Measurements from ENCODE around the gene KDM1B.

The KDM1B gene

DNA sequence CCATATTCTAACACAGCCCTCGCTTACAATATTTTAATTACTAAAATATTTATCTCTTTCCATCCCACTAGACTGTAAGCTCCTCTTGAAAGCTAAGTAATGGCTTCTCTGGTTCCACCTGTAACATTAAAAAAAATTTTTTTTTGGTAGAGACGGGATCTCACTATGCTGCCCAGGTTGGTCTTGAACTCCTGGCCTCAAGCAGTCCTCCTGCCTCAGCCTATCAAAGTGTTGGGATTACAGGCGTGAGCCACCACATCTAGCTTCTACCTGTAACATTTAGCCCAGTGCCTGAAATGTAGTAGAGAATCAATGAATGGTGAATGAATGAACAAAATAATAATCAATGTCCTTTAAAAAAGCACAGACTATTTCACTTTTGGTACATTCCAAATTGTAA, 80.3 kb downstream of the KDM1B start:
- no peak for DNase-seq

DNA sequence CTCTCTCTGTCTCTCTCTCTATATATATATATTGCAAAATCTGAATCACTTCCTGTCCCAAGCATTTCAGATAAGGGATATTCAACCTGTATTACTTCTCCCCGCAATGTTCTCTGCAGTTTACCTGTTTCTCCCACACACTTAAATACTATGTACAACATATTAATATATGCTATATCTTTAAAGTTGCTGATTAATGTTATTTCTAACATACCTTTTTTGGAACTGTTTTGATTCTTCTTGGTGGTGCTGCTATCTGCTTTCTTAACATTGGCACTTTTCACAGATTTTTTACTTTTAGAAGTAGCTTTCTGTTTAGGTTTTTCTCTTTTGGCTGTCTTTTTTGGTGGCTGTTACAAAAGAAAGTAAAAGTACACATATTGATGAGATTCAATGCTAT, 81.9 kb downstream of the KDM1B start:
- no peak for DNase-seq

DNA sequence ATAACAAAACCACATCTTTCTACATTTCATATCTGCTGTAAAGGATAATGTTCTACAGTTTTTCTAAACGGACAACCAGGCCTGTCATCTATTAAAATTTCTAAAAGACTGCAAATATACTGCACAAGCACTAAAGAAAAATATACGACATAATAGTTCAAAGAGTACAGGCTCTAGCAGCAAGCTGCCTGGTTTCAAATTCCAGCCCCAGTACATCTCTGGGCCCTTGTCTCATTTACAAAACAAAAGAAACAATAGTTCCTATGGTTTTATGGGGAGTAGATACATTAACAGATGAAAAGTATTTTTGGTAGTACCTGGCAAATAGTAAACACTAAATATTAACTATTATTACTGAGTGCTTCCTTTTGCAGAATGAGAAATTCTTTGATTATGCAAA, 85.0 kb downstream of the KDM1B start:
- no peak for DNase-seq

DNA sequence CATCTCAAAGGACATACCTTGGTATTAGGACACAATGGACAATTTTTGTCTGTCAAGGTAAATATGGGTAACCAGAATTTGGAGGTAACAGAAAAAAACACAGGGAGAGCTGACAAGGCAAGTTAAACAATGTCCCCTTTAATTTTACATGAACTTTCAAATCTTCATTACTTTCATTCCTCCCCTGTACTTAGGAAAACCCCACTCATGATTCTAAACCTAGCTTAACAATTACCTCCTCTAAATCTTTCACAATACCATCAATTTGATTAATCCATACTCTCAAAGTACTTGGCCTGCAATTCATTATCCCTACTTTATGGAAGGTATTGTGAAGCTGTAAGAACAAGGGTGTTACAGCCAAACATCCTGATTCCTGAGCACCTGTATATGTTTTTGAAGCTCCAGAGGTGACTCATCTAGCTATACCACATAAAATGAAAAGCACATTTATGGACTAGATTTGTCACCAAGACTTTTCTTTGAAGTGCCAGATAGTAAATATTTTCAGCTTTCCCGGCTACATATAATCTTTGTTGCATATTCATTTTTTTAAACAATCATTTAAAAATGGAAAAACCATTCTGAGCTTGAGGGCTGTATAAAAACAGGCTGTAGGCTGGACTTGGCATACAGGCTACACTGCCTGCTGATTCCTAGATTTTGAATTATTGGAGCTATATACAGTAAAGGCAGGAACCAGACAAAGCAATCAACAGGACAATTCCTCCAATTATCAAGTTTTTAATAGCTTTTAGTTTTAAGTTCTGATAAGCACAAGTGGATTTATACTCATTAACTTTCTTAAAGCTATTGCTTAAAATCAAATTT, 86.2 kb downstream of the KDM1B start:
- DNase-seq: no peak

DNA sequence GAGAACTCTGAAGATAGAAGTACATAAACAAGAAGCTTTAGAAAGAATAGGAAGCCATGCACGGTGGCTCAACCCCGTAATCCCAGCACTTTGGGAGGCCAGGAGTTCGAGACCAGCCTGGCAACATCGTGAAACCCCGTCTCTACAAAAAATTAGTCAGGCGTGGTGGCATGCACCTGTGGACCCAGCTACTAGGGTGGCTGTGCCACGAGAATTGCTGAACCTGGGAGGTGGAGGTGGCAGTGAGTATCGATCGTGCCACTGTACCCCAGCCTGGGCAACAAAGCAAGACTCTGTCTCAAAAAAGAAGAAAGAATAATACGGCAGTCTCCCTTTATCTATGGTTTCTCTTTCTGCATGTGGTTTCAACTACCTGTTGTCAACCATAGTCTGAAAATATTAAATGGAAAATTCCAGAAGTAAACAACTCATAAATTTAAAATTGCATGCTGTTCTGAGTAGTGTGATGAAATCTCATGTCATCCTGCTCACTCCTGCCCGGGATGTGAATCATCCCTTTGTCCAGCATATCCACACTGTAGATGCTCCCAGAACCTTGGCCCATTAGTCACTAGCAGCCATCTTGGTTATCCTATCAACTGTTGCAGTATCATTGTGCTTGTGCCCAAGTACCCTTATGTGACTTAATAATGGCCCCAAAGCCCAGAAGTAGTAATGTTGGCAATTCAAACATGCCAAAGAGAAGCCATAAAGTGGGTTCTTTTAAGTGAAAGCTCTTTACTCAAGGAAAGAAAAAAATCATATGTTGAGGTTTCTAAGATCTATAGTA, 87.0 kb downstream of the KDM1B start:
- DNase-seq: no peak

DNA sequence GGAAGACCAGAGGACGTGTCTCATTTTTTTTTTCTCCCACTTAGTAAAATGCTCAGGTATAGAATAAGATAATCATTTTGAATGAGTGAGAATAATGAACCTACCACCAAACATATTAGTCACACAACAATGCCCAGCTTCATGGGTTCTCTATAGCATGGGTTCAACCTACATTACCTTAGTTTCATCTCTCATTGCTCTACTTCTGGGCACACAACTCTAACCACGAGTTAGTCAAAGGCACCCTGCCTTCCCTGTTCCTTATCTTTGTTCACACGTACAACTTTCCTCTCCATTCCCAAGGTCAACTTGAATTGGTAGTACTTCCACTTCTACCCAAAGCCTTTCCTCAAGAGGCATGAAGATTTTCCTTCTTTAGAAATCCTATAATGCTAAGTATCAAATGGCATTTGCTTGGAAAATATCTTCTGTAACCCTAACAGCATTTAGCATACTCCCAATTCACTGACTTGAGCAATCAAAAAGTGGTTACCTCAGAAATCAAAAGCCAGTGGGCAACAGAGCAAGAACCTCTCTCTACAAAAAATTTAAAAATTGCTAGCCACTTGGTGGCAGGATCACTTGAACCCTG, 88.2 kb downstream of the KDM1B start:
- DNase-seq: no peak

DNA sequence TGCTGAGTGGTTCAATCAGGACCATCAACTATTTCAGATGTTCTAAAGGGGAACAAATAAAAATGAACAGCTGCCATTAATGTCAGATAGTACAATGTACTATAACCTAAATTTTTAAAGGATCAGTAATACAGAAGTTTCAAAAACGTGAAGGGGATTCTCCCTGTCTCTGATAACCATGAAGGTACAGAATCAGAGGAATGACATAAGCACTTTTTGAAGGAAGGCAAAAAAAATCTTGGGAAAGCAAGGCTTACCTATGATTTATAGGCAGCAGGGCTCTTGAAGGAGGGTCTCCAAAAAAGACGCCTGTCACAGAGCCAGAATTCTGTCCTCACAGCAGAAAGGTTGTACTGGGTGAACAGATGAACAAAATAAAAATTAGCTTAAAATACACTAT, 89.0 kb downstream of the KDM1B start:
- DNase-seq: no peak

DNA sequence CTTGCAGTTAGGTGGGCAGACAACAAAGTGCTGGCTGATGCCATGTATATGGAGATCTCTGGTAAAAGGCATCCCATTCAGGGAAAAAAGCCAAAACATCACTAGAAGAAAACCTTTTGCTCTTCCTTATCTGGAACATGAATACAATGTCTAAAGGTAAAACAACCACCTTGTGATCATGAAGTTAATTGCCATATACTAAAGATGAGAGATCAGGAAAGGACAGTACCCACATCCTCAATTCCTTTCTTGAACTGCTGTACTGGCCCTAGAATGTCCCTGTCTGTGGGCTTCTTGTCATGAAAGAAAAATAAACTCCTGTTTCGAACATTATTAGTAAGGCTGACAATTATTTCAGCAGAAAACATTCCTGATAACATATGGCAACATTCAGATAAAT, 89.9 kb downstream of the KDM1B start:
- no peak for DNase-seq

DNA sequence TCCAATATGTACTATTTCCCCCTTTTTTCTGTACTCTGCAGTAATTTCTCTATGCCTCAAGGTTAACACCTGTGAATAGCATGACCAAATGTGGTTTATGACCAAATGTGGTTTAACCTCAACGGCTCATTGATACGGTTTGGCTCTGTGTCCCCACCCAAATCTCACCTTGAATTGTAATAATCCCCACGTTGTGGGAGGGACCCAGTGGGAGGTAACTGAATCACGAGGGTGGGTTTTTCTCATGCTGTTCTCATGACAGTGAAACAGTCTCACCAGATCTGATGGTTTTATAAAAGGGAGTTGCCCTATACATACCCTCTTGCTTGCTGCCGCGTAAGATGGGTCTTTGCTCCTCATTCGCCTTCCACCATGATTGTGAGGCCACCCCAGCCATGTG, 90.4 kb downstream of the KDM1B start:
- DNase-seq: no peak

DNA sequence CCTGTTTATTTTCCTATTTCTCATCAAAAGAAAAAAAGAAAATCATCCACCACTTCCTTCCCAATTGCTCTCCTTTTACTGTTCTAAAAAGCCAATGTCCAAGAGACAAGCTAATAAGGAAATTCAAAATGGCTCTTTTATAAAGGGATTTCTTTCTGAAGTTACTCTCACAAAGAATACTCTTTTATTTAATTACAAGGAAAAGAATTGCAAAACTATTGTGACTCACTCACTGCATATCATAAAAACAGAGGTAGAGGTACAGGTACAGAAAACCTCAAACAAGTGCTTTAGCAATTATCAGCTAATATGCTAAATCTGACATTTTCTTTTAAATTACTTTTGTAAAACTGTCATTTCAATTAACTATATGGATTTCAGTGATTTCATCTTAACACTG, 91.0 kb downstream of the KDM1B start:
- DNase-seq: no peak

DNA sequence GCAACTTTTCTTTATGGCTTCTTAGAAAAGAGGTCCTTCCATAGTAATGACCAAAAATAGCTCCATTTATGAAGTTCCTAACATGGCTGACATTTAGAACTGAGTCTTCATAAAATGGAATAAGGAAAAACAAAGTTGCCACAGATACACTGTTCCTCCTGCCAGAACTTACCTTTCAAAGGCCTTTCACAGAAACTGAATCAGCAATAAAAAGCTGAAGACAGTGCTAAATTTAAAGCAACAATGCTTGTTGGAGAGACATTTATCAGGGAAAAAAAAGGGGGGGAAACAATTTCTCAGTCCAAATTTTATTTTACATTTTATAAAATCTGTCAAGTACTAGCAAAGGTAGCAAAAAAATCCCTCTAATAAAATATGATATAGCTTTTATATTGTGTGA, 91.8 kb downstream of the KDM1B start:
- DNase-seq: no peak

DNA sequence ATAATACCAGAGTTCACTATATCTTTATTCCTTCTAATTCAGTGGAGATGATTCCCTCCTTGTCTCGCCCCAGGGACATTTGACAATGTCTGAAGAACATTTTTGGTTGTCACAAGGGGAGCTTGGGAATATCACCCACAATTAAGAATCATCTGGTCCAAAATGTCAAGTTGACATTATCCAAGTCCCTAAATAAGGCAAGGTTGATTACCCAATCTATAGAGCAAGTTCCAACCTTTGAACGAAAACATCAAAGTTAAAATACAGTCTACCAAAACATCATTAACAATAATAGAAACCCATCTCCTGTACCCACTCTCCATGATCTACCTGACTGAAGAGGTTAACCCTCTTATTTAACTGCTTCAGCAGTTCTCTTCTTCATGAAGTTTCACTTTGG, 93.5 kb downstream of the KDM1B start:
- no peak for DNase-seq

DNA sequence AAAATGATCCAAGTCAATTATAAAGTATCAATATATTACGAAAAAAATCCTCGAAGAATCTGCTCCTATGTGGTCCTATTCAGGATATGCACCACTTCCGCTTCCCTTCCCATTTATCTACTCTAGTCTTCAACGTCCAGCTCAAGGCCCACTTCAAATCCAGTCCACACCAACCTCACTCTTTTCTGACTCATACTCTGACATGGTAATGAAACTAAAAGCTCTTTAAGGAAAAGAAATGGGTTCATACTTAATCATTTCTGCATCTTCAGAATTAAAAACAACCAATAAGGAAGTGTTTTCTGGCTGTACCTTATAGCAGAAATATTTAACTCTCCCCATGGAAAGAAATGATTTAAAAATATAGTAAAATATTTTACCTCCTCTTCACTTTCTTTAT, 94.0 kb downstream of the KDM1B start:
- no peak for DNase-seq

DNA sequence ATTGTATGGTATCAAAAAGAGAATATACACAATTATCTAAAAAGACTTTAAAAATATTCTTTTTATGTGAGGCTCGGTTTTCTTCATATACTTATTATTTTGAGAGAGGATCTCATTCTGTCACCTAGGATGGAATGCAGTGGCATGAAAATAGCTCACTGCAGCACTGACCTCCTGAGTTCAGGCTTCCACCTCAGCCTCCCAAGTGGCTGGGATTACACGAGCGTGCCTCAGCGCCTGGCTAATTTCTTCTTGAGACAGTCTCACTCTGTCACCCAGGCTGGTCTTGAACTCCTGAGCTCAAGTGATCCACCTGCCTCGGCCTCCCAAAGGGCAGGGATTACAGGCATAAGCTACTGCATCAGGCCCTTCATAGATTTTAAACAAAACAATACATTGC, 98.4 kb downstream of the KDM1B start:
- no peak for DNase-seq

DNA sequence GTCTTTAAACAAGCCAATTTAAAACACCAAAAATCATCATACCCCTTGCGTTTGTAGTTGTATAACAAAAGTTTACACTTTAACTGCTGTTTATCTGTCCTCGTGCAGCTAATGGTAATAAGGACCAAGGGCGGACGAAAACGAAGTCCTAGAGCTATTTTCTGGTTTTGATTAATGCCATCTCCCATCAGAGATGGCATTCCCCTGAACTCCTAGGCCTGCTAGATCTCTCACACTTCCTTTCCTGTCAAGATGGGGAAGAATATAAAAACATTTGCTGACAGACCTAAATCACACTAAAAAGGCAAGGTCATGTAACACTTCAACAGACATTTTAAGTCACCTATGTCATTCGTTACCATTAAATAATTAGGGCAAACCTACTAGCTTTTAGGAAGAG, 99.6 kb downstream of the KDM1B start:
- no peak for DNase-seq

DNA sequence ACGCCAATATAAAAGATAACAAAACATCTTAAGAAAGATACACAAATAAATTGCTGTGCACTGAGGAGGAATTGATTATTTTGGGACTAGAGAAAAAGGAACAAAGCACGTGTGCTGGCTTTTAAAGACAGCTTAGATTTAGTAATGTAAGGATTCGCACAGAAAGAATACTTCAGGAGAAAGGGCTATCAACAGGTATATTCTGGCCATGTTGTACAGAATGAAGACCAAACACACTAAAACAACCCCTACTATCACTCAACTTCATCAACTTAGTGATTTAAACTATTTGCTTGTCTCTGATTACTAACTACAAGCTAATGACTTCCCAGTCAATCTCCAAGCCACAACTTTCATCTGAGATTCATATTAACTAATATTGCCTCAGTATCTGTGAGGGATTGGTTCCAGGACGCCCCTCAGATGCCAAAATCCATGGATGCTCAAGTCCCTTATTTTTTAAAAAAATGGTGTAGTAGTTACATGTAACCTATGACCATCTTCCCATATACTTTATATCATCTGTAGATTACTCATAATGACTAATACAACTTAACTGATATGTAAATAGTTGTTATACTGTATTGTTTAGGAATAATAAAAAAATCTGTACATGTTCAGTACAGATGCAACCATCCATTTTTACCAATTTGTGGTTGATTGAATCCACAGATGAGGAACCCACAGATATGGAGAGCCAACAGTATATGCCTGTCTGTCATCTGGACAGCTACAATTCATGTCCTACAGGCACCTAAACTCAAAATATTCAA, 104.6 kb downstream of the KDM1B start:
- no peak for DNase-seq

DNA sequence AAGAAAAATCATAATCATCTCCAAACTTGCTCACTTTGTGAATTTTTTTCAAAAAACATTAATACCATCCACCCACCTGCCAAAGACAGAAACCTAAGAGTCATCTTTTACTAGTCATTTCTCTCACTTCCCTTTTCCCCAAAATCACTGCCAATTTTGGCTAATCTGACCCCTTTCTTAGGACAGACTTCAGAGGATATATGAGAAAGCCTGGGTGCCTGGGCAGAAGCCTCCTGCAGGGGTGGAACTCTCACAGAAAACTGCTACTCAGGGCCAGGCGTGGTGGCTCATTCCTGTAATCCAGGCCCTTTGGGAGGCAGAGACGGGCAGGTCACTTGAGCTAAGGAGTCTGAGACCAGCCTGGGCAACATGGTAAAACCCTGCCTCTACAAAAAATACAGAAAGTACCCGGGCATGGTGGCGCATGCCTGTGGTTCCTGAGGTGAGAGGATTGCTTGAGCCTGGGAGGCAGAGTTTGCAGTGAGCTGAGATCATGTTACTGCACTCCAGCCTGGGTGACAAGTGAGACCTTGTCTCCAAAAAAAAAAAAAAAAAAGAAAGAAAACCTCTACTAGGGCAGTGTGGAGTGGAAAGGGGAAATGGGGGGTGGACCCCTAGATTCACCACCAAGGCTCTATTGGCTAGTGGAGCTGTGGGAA, 105.4 kb downstream of the KDM1B start:
- no peak for DNase-seq

DNA sequence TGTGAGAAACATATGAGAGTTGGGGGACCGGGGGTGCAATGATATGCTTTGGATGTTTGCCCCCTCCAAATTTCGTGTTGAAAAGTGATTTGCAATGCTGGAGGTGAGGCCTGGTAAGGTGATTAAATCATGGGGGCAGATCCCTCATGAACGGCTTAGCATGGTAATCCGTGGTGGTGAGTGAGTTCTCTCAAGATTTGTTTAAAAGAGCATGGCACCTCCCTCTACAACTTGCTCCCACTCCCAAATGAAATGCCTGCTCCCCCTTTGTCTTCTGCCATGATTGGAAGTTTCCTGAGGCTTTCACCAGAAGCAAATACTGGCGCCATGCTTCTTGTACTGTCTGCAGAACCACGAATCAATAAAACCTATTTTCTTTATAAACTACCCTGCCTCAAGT, 106.7 kb downstream of the KDM1B start:
- no peak for DNase-seq

DNA sequence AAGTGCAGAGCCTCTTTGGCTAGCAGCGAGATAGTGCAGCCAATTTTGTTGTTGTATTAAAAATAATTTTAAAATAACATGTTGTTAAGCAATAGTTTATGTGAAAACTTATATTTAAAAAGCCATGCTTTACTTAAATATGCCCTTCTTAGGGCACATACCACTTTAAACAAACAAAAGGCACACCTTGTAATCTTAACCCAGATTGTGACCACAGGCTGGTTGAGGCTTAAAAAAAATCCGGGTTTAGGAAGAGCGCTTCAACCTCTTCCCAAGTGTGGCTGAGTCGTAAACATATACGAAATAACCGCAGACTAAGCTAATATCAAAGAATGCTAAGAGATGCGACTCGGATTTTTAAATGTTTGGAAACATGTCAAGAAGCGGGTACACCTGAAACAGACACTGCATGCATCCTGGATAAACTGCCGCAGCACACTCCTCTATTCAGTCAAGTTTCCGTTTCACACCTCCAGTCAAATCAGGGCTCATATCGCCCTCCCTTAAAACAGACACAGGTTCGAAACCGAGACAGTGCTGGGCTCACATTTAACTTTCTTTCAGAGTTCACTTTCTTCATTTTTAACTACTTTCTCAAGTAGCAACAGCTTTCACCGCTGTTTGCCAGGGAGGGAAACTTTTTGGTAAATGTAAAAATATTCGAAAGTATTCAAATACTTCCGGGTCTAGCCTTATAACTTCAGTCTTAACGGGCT, 107.6 kb downstream of the KDM1B start:
- peak; percentile 34 for DNase-seq

DNA sequence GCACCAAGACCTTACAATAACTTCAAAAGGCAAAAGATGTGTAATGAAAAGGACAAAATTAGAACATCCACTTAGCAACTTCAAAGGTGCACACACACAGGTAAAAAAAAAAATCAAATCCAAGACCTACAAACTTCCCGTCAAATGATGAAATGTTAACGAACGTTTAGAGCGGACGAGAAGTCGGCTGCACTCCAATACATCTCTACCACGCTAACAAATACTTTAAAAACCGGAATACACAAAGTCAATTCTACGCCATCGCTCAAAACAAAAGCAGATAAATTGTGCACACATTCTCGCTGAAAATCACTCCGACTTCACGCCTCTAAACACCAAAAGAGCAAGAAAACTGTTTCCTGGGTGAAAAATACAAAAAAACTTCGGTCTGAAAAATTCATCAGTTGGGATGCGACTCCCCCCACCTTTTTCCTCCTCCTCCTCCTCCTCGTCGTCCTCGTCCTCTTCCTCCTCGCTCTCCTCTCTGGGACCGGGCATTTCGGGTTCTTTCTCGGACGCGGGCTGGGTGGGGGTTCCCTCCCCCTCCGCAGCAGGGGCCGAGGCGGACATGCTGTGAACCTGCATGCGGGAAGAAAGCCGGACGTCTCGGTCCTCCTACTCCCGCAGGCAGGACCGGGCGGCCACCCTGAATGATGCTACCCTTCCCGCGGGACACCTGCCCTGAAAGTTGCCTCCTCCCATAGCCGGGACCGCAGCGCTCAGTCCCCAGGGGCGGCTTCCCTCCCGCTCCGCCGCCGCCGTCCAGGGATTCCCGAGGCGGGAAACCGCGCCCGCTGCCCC, 108.4 kb downstream of the KDM1B start:
- DNase-seq: no peak

Measured in NCI-H2029 (cell line).